HG03378 (cell line): ENCODE measurements around the gene APOA4.
"Not testable (repeated sequence)": the region's sequence is repeated elsewhere in the genome, so short reads cannot be mapped to it uniquely, and the experiment has no call there.

Experiments used
- ATAC-seq: cut with Tn5 transposase; IDR thresholded peaks from one replicate; pipeline ENCODE4 v1.9.1; 2021; ENCODE audit warnings: mild to moderate bottlenecking, moderate library complexity; ENCODE audit not compliant: unreplicated experiment

Gene APOA4

GRCh38 chr11:116849486-116849885 is 26.4 kb upstream of the APOA4 start:
- ATAC-seq: no peak

GRCh38 chr11:116849060-116849459 is 26.0 kb upstream of the APOA4 start:
- no peak for ATAC-seq

- no peak for ATAC-seq
Observed at GRCh38 chr11:116847612-116848011, 24.5 kb upstream of the APOA4 start.

- no peak for ATAC-seq
Observed at GRCh38 chr11:116844722-116845121, 21.6 kb upstream of the APOA4 start.

- ATAC-seq: no peak
Observed at GRCh38 chr11:116843661-116844060, 20.6 kb upstream of the APOA4 start.

- no peak for ATAC-seq
Observed at GRCh38 chr11:116842909-116843308, 19.8 kb upstream of the APOA4 start.

GRCh38 chr11:116842117-116842516 is 19.0 kb upstream of the APOA4 start:
- ATAC-seq: no peak

GRCh38 chr11:116840746-116841296 is 17.7 kb upstream of the APOA4 start:
- no peak for ATAC-seq

GRCh38 chr11:116840224-116840745 is 17.2 kb upstream of the APOA4 start:
- no peak for ATAC-seq

GRCh38 chr11:116838321-116839084 is 15.4 kb upstream of the APOA4 start:
- ATAC-seq: no peak

GRCh38 chr11:116837231-116838091 is 14.4 kb upstream of the APOA4 start, which contains the start of gene APOA1:
Gene APOA1 (minus strand): TSS chr11:116837622. CDS start chr11:116837387, 235 bp downstream.
- no peak for ATAC-seq

GRCh38 chr11:116836632-116836991 is 13.5 kb upstream of the APOA4 start:
- ATAC-seq: no peak

GRCh38 chr11:116835791-116836631 is 12.9 kb upstream of the APOA4 start:
- peak; percentile 70 for ATAC-seq

GRCh38 chr11:116835042-116835772 is 12.1 kb upstream of the APOA4 start:
- ATAC-seq: no peak

- not testable (repeated sequence) for ATAC-seq
Observed at GRCh38 chr11:116834535-116835041, 11.5 kb upstream of the APOA4 start.

GRCh38 chr11:116833816-116834534 is 10.9 kb upstream of the APOA4 start:
- no peak for ATAC-seq

- ATAC-seq: no peak
Observed at GRCh38 chr11:116833491-116833815, 10.3 kb upstream of the APOA4 start.

GRCh38 chr11:116832350-116833290 is 9.5 kb upstream of the APOA4 start:
- ATAC-seq: no peak
